ENCODE results near the gene TMED8. TPM values are rescaled to one million over a fixed set of nuclear protein-coding genes. Genes with fewer than 3 reads are reported as not detected.

Gene TMED8
- total and polyA plus RNA-seq, 10 of the 15 experiments (the other 5 are each of a cell fraction or from before 2014, with no cell fraction given) = 7.3 to 39.1 (median 26.1) TPM

GRCh38 chr14:77342726-77343397 lies 34.0 kb downstream of the TMED8 start:
- SMC1A ChIA-PET (ENCODE audit: uncharacterized antibody, unreplicated experiment) = no interaction called here
- H3K36me3 ChIP-seq (ENCODE audit: control insufficient read depth in 2 of 2, insufficient read depth in 2 of 2, low read length in 1 of 2) = peaks cover 15 to 16% of the 10 kb centered on the region in 2 experiments
- no peak overlapping the region for H3K27ac ChIP-seq (ENCODE audit: control insufficient read depth, insufficient read depth)
- no peaks in the 10 kb centered on the region for H4K20me1 ChIP-seq (ENCODE audit: control insufficient read depth, insufficient read depth)
- H3K9me3 ChIP-seq (replicated peaks; ENCODE audit: control insufficient read depth, insufficient read depth, low read length) = no peaks in the 10 kb centered on the region
- WGBS (ENCODE audit: insufficient coverage, insufficient replicate concordance, low lambda C conversion rate, missing lambda C conversion rate) = 94% methylated on average over 10 of the region's 10 CpGs
- H3K4me1 ChIP-seq (ENCODE audit: control insufficient read depth, insufficient read depth, low read length) = no peaks in the 10 kb centered on the region
- no TSS peak for BruUV-seq (replicated peaks)
- no peak overlapping the region for H3K4me3 ChIP-seq
- TF ChIP-seq MYB (IDR thresholded peaks at IDR 0.05; ENCODE audit: borderline replicate concordance, low read depth, low read length) = no peak
- FAIRE-seq = no peak
- no peak overlapping the region for H3K4me2 ChIP-seq (ENCODE audit: control insufficient read depth, insufficient read depth)
- intact Hi-C loops (cut with micrococcal nuclease; ENCODE audit: unreplicated experiment) (no loop called here), in situ Hi-C loops (cut with MboI) (no loop called here)
- POLR2A ChIA-PET = no interaction called here
- CTCF ChIA-PET = no interaction called here
- RAD21 ChIA-PET (ENCODE audit: unreplicated experiment) = no interaction called here
- DNase-seq (ENCODE audit: low read depth, low spot score) = no peak
- ATAC-seq = no peak
- no peaks in the 10 kb centered on the region for H3K27me3 ChIP-seq (replicated peaks in 1 of 2; ENCODE audit: control insufficient read depth in 2 of 2, insufficient read depth in 2 of 2, low read length in 1 of 2)
- no peak overlapping the region for H2AFZ ChIP-seq (ENCODE audit: control insufficient read depth, low read depth, low read length)
- H3K79me2 ChIP-seq (ENCODE audit: control insufficient read depth, insufficient read depth, low read length) = no peaks in the 10 kb centered on the region
- no peak overlapping the region for H3K9ac ChIP-seq (ENCODE audit: control insufficient read depth, insufficient read depth, low read length)

GRCh38 chr14:77340389-77340788 lies 36.5 kb downstream of the TMED8 start:
- no peak for ATAC-seq
- WGBS (ENCODE audit: insufficient coverage, insufficient replicate concordance, low lambda C conversion rate, missing lambda C conversion rate) = 92% methylated on average over 4 of the region's 4 CpGs
- POLR2A ChIA-PET = no interaction called here
- H2AFZ ChIP-seq (ENCODE audit: control insufficient read depth, low read depth, low read length) = no peak overlapping the region
- CTCF ChIA-PET = interaction anchor here (1.5 kb wide), 1 partner anchor 24 kb away, joined by 5 read pairs; no protein-coding TSS in a partner anchor
- TF ChIP-seq MLLT1 (IDR thresholded peaks at IDR 0.05) (no peak), KLF5 (IDR thresholded peaks at IDR 0.05; ENCODE audit: partially characterized antibody) (no peak)
- H3K9ac ChIP-seq (ENCODE audit: control insufficient read depth, insufficient read depth, low read length) = no peak overlapping the region
- H3K27me3 ChIP-seq (replicated peaks in 1 of 2; ENCODE audit: control insufficient read depth in 2 of 2, insufficient read depth in 2 of 2, low read length in 1 of 2) = no peaks in the 10 kb centered on the region
- no peaks in the 10 kb centered on the region for H3K9me3 ChIP-seq (replicated peaks; ENCODE audit: control insufficient read depth, insufficient read depth, low read length)
- SMC1A ChIA-PET (ENCODE audit: uncharacterized antibody, unreplicated experiment) = interaction anchor here (1.1 kb wide), 1 partner anchor 15 kb away, joined by 3 read pairs; no protein-coding TSS in a partner anchor
- in situ Hi-C loops (cut with MboI) = no loop called here
- no peaks in the 10 kb centered on the region for H3K4me1 ChIP-seq (ENCODE audit: control insufficient read depth, insufficient read depth, low read length)
- RAD21 ChIA-PET (ENCODE audit: unreplicated experiment) = no interaction called here
- no peak overlapping the region for H3K4me3 ChIP-seq
- no peak overlapping the region for H3K4me2 ChIP-seq (ENCODE audit: control insufficient read depth, insufficient read depth)
- H3K27ac ChIP-seq (ENCODE audit: control insufficient read depth, insufficient read depth) = no peak overlapping the region
- no peaks in the 10 kb centered on the region for H3K79me2 ChIP-seq (ENCODE audit: control insufficient read depth, insufficient read depth, low read length)
- DNase-seq (ENCODE audit: low read depth, low spot score) = no peak
- intact Hi-C loops (cut with micrococcal nuclease; ENCODE audit: unreplicated experiment) = no loop called here
- H4K20me1 ChIP-seq (ENCODE audit: control insufficient read depth, insufficient read depth) = no peaks in the 10 kb centered on the region
- BruUV-seq (replicated peaks) = no TSS peak
- H3K36me3 ChIP-seq (ENCODE audit: control insufficient read depth in 2 of 2, insufficient read depth in 2 of 2, low read length in 1 of 2) = peaks cover 7 to 16% of the 10 kb centered on the region in 2 experiments
- FAIRE-seq = no peak
